Pancreas (tissue), 10 donors: ENCODE results near the gene CSMD2. TPM values are rescaled to one million over a fixed set of nuclear protein-coding genes. Genes with fewer than 3 reads are reported as not detected.

ENCODE experiments used
- ATAC-seq, 4 donors: fragments of 200-7000 bp; cut with Tn5 transposase; one replicate each; pipeline versions ENCODE4 v1.8.0 to v1.9.1; 2020; ENCODE audit warnings: mild to moderate bottlenecking in 4 of 4, moderate library complexity in 4 of 4
- DNase-seq, 6 donors: peaks; one replicate each; pipeline ENCODE4 v3.0.0-alpha.2; 2020
- FAIRE-seq: peaks from 2 replicates; lab custom pipeline; 2012; peaks lifted over from hg19 to GRCh38; lab: Jason Lieb, UNC
- H3K27ac ChIP-seq, 4 donors: fragments of 200-600 bp; sonication (generic); 1 replicate in 3 of 4; 2 replicates in 1 of 4; pipeline versions ENCODE4 v1.5.0 to v1.8.0; 2020
- H3K27me3 ChIP-seq, 4 donors: fragments of 200-600 bp; one replicate each; pipeline ENCODE4 v1.8.0; 2021
- H3K36me3 ChIP-seq, 3 donors: fragments of 200-600 bp; sonication (generic) in 1 of 3; one replicate each; pipeline versions ENCODE4 v1.5.0 to v1.8.0; 2020 to 2021
- H3K4me1 ChIP-seq, 3 donors: fragments of 200-600 bp; one replicate each; pipeline ENCODE4 v1.8.0; 2021
- H3K4me3 ChIP-seq, 4 donors: fragments of 200-600 bp; sonication (generic) in 2 of 4; one replicate each; pipeline versions ENCODE4 v1.5.0 to v1.8.0; 2020 to 2021
- H3K9me3 ChIP-seq, 4 donors: fragments of 200-600 bp; one replicate each; pipeline ENCODE4 v1.8.0; 2021
- WGBS, 2 donors: extraction: QIAGEN DNeasy Blood & Tissue Kit; methylation state at CpG; one replicate each; pipeline ENCODE4 v1.1.7; 2013; 5-methylcytosine and 5-hydroxymethylcytosine counted together
- intact Hi-C, 3 donors: fragments of 100-400 bp; cut with DNase I; formaldehyde crosslinking; loops; one replicate each; pipeline versions ENCODE4 v1.11.1 to v1.14.2; 2022
- polyA plus RNA-seq, 2 donors: library from polyadenylated mRNA; stranded (reverse); fragments of 200-250 nt; gene quantifications; one replicate each; pipeline ENCODE4 v1.2.3, GENCODE V29; 2013
- total RNA-seq, 6 donors: library from RNA; stranded (reverse); fragmentation: NEBNext Ultra II Directional in 4 of 6; extraction: Animal tissue kit (Norgen Biotek cat#: 25700) in 4 of 6; gene quantifications; one replicate each; pipeline versions ENCODE4 v1.2.1 to v1.2.4, GENCODE V29; 2021 to 2023
- TF ChIP-seq, protein P1 (sequence below), 4 donors: fragments of 200-600 bp; sonication (generic) in 3 of 4; IDR thresholded peaks; one replicate each; pipeline versions ENCODE4 v1.5.0 to v1.8.0; 2021; ENCODE audit warnings: antibody characterized with exemption in 4 of 4
- donor health status: healthy with polysubstance abuse.
- donor health status: DM: no; HTN: no; CAD: no; lungs with moderate emphysema.
- donor health status: DM: no; HTN: no; CAD: no.
- donor health status: control.
- donor health status: control.
- donor health status: Bipolar disorder and iron deficiency.
- donor health status: DM: yes; HTN: yes; CAD: no.
- donor health status: DM: no; HTN: no; CAD: no.
- donor health status: DM: no; HTN: no; CAD: no.
- donor health status: DM: yes; HTN: yes; CAD: no.

The CSMD2 gene
- total and polyA plus RNA-seq, 8 donors, result 0.04 to 2.0 (median 0.36) TPM

DNA sequence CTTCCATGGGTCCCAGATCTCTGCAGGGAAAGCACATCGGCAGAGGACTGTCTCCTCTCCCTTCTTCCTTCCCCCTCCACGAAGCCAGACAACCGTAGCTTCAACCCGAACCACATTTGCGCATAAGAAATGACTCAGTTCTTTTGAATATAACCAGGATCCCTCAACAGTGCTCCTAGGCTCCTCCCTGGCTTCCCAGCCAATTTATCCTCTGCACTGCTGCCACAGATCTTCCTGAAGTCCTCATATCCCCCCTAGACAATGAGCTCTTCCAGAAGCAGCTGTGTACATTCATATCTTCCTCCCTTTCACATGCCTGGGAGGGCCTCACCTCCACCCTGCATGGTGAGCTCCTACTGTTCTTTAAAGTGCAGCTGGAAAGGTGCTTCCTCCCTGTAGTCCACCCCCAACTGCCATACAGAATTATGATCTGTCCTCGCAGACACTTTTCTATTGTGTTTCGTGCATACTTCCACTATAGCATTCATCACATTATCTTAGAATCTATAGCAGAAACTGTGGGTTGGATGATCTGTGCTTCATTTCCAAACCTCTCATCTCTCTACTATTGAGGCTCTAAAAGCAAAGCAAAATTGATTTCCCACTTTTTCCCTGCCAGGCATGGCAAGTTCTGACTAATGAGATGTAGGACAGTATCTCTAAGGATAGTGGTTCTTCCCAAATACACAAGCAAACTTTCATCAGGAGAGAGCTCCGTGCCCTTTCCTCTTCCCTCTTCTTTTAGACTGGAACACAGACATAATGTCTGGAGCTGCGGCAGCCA lies 480.4 kb downstream of the CSMD2 start:
- Histone ChIP-seq H3K27me3 (peaks cover 0 to 16% (median 0%) of the 10 kb centered on the region in 4 donors), H3K4me1 (no peaks in the 10 kb centered on the region), H3K27ac (no peak overlapping the region), H3K9me3 (no peaks in the 10 kb centered on the region), H3K36me3 (no peaks in the 10 kb centered on the region), H3K4me3 (no peak overlapping the region)
- FAIRE-seq (no peak), DNase-seq (no peak), ATAC-seq (no peak)
- intact Hi-C loops, result no loop called here
- TF ChIP-seq, protein P1, sequence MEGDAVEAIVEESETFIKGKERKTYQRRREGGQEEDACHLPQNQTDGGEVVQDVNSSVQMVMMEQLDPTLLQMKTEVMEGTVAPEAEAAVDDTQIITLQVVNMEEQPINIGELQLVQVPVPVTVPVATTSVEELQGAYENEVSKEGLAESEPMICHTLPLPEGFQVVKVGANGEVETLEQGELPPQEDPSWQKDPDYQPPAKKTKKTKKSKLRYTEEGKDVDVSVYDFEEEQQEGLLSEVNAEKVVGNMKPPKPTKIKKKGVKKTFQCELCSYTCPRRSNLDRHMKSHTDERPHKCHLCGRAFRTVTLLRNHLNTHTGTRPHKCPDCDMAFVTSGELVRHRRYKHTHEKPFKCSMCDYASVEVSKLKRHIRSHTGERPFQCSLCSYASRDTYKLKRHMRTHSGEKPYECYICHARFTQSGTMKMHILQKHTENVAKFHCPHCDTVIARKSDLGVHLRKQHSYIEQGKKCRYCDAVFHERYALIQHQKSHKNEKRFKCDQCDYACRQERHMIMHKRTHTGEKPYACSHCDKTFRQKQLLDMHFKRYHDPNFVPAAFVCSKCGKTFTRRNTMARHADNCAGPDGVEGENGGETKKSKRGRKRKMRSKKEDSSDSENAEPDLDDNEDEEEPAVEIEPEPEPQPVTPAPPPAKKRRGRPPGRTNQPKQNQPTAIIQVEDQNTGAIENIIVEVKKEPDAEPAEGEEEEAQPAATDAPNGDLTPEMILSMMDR (IDR thresholded peaks at IDR 0.05), result no peak
- WGBS, 2 donors, result 75 to 76% methylated on average over 9 of the region's 9 CpGs

DNA sequence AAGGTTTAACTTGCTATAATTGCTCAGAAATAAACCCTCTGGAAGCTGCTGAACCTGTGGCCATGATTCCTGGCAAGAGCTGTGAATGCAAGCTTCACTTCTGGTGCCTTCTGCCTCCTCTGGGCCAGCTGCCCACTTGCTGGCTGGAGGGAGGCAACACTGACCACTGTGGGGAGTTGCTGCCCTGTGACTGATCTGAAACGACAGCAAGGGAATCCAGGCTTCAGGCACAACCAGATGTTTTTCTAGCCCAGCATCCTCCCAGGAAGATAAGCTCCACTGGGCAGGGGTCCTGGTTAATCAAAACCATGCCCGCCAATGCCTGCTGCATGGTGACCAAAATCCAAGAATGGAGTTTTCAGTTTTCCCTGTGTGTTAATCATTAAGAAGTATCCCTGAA lies 481.1 kb downstream of the CSMD2 start:
- H3K27ac ChIP-seq, result no peak overlapping the region
- no peaks in the 10 kb centered on the region for H3K9me3 ChIP-seq
- DNase-seq (no peak), FAIRE-seq (no peak), ATAC-seq (no peak)
- TF ChIP-seq, protein P1 (IDR thresholded peaks at IDR 0.05), result no peak
- 38 to 45% methylated on average over 2 of the region's 2 CpGs for WGBS, 2 donors
- no peaks in the 10 kb centered on the region for H3K36me3 ChIP-seq
- peaks cover 0 to 16% (median 0%) of the 10 kb centered on the region in 4 donors for H3K27me3 ChIP-seq
- intact Hi-C loops, result no loop called here
- no peaks in the 10 kb centered on the region for H3K4me1 ChIP-seq
- no peak overlapping the region for H3K4me3 ChIP-seq

DNA sequence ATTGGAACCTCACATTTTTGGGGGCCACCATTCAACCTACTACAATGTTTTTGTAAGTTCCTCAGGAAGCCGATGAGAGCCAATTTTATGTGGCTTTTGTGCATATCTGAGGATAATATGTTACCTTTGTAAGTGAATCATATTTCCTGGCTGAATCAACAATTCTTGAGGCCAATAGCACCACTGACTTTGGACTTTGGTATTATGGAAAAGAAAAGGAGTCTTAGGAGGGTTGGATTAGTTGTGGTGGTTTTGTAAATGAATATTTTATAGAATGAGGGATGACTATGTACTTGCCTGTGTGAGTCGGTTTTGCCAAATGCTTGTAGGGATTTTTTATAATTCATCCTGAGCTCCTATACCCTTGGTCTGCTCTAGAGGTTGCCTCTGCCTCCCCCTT lies 482.7 kb downstream of the CSMD2 start:
- no peak overlapping the region for H3K4me3 ChIP-seq
- TF ChIP-seq, protein P1 (IDR thresholded peaks at IDR 0.05), result no peak
- no peaks in the 10 kb centered on the region for H3K9me3 ChIP-seq
- H3K27me3 ChIP-seq, result peaks cover 0 to 16% (median 0%) of the 10 kb centered on the region in 4 donors
- no peak overlapping the region for H3K27ac ChIP-seq
- DNase-seq, result no peak
- FAIRE-seq, result no peak
- WGBS, 2 donors, result 79 to 89% methylated on average over 2 of the region's 2 CpGs
- no peaks in the 10 kb centered on the region for H3K36me3 ChIP-seq
- no peak for ATAC-seq
- H3K4me1 ChIP-seq, result no peaks in the 10 kb centered on the region
- intact Hi-C loops, result no loop called here

DNA sequence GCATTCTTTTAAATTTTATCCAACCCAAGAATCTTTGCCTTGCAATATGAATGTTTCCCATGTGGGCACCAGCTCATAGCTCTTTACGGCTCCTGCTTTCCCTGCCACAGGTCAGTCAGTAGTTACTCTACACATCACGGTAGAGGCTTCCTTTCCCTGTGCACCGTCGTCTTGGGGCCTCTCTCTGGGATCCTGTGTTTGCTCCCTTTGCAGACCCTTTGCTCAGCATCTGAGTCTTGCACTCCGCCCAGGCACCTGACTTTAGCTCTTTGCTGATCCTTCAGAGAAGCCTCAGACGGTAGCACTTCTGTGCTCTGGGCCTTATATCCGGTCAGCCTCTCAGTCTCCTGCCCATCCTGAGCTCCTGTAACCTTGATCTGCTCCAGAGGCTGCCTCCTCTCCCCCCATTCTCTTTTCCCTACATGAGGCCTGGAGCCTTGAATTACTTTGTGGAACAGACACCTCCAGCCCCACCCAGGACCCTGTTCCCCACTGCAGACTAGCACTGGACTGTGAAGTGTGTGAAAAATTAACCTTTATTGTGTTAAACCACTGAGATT lies 484.7 kb downstream of the CSMD2 start:
- intact Hi-C loops, result no loop called here
- WGBS, 2 donors, result 78 to 84% methylated on average over 7 of the region's 7 CpGs
- Histone ChIP-seq H3K4me3 (no peak overlapping the region), H3K27ac (no peak overlapping the region), H3K27me3 (peaks cover 0 to 13% (median 0%) of the 10 kb centered on the region in 4 donors), H3K36me3 (no peaks in the 10 kb centered on the region), H3K9me3 (no peaks in the 10 kb centered on the region), H3K4me1 (no peaks in the 10 kb centered on the region)
- DNase-seq (no peak), ATAC-seq (no peak), FAIRE-seq (no peak)
- TF ChIP-seq, protein P1 (IDR thresholded peaks at IDR 0.05), result no peak

DNA sequence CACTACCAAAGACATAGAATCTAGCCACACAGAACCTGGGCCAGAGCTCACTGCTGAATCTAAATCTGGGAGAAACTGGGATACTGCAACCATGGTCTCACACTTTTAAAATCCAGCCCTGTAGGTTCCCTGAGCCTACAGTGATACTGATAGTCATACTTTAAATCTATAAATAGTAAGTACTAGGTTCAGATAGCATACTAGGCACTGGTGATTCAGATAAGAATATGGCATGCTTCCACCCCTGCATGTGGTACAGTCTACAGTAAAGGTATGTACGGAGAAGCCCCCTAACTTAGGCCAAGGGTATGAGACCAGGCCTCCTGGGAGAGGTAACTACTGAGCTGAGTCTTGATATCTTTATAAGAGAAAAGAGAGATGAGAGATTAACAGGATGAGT lies 494.5 kb downstream of the CSMD2 start:
- Histone ChIP-seq H3K9me3 (no peaks in the 10 kb centered on the region), H3K27me3 (no peaks in the 10 kb centered on the region), H3K4me3 (no peak overlapping the region), H3K27ac (no peak overlapping the region), H3K4me1 (no peaks in the 10 kb centered on the region), H3K36me3 (no peaks in the 10 kb centered on the region)
- ATAC-seq, result no peak
- intact Hi-C loops, result no loop called here
- no peak for FAIRE-seq
- TF ChIP-seq, protein P1 (IDR thresholded peaks at IDR 0.05), result no peak
- DNase-seq, result no peak
- WGBS, 2 donors, result 17 to 33% methylated on average over 1 of the region's 1 CpG
